HepG2 (cell line): ENCODE results near the gene STMN1. TPM values are rescaled to one million over a fixed set of nuclear protein-coding genes. Genes with fewer than 3 reads are reported as not detected.

Experiments
- CBFB ChIP-seq: sonication (generic); formaldehyde crosslinking; IDR thresholded peaks from 2 replicates; pipeline ENCODE4 v1.4.0; 2020; ENCODE audit warnings: missing genetic modification reagents
- JUN ChIP-seq: sonication (generic); formaldehyde crosslinking; IDR thresholded peaks from 2 replicates; pipeline ENCODE4 v1.4.0; 2020; ENCODE audit warnings: mild to moderate bottlenecking, missing genetic modification reagents
- NFYC ChIP-seq: IDR thresholded peaks from 2 replicates; pipeline ENCODE4 v1.6.1; 2016; ENCODE audit warnings: missing genetic modification reagents, missing compliant biosample characterization
- TCF12 ChIP-seq, 2 experiments: fragments of 450-650 bp in 1 of 2; sonication (generic) in 1 of 2; formaldehyde crosslinking in 1 of 2; IDR thresholded peaks; 2 replicates each; pipeline versions ENCODE4 v1.6.1 to v1.8.0; 2017 to 2022; ENCODE audit warnings: antibody characterized with exemption in 1 of 2, mild to moderate bottlenecking in 1 of 2, missing genetic modification reagents in 1 of 2, moderate library complexity in 1 of 2
- ZNF407 ChIP-seq: sonication (generic); formaldehyde crosslinking; IDR thresholded peaks from one replicate; pipeline ENCODE4 v1.5.1; 2020; ENCODE audit warnings: mild to moderate bottlenecking, missing genetic modification reagents; ENCODE audit errors: not compliant biosample characterization
- ZNF589 ChIP-seq: sonication (generic); formaldehyde crosslinking; conservative IDR thresholded peaks from 2 replicates; pipeline ENCODE4 v1.8.0; 2022; ENCODE audit warnings: mild to moderate bottlenecking, moderate library complexity, missing genetic modification reagents
- ZSCAN31 ChIP-seq: sonication (generic); formaldehyde crosslinking; IDR thresholded peaks from 2 replicates; pipeline ENCODE4 v1.5.0; 2020; ENCODE audit warnings: low read depth, mild to moderate bottlenecking, missing genetic modification reagents
- polyA plus RNA-seq, 8 experiments: library from polyadenylated mRNA; depleted of rRNA in 3 of 8; stranded (reverse) in 7 of 8; unstranded in 1 of 8; fragments of >200 nt; fragmentation: Illumina TruSeq in 4 of 8; extraction: Trizol in 4 of 8; gene quantifications; 2 replicates each; pipeline versions ENCODE4 v1.2.1 to v1.2.3, GENCODE V29; 2011 to 2016; ENCODE audit warnings: low read depth in 4 of 8, missing spikeins in 1 of 8, mixed read lengths in 1 of 8; ENCODE audit not compliant: insufficient read depth in 1 of 8
- total RNA-seq, 5 experiments: library from RNA; depleted of rRNA; stranded (reverse); fragments of >200 nt; fragmentation: Illumina TruSeq; extraction: Trizol; gene quantifications; 2 replicates each; pipeline ENCODE4 v1.2.3, GENCODE V29; 2016; ENCODE audit warnings: low read depth in 1 of 5
- TF ChIP-seq, protein P1 (sequence below): sonication (generic); formaldehyde crosslinking; IDR thresholded peaks from 2 replicates; pipeline ENCODE4 v1.8.1; 2023; ENCODE audit warnings: mild to moderate bottlenecking, moderate library complexity, missing genetic modification reagents
- TF ChIP-seq, protein P2 (sequence below): sonication (generic); formaldehyde crosslinking; IDR thresholded peaks from 2 replicates; pipeline ENCODE4 v1.8.1; 2022; ENCODE audit warnings: low read depth, mild to moderate bottlenecking, missing genetic modification reagents
- TF ChIP-seq, protein P3 (sequence below): sonication (generic); formaldehyde crosslinking; IDR thresholded peaks from 2 replicates; pipeline ENCODE4 v1.4.0; 2020; ENCODE audit warnings: missing genetic modification reagents

The STMN1 gene
- total and polyA plus RNA-seq, 2 of the 13 experiments (the other 11 are each of a cell fraction or from before 2014, with no cell fraction given) = 45.9 to 409 TPM

DNA sequence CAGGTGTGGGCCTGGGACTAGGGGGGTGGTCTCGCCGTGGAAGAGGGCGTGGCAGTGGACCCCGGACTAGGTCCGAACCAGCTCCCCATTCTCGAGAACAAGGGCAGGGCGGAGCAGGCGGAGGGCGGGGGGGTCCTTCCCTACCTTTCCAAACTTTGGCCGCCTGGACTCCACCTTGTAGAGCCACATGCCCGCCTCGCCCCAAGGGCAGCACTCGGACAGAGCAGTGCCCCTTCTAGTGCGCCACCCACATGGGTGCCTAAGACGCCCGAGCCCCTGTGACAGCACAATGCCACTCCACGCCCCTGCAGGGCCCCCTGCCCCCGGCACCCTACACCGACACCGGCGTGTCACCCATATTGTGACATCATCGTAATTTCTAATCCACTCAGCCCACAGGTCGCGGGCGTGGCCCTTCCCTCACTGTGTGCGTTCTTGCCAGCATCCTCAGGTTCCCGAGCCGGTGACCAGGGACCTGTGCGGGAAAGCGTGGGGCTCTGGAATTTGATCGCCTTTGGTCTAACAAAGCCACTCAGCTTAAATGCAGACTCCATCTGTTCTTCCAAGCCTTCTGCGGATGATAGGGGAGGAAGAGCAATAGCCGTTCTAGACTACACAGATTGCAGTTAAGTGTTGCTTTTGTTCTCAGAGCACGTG lies 553 bp upstream of the STMN1 start (continued):
- TF ChIP-seq, protein P1, sequence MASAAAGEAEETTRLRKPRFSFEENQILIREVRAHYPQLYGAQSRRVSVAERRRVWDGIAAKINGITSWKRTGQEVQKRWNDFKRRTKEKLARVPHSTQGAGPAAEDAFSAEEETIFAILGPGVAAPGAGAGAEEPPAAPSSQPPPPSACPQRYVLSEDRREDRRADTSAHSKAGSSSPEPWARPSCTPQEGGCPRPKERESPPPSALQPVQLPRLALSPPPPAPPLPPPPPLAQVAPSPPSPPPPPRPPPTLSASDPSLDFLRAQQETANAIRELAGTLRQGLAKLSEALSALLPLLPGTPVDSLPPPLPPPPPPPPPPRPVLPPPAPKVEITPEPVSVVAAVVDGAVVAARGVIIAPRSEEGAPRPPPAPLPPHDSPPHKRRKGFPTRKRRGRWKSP (CRISPR knock-in tag) = no peak; the same call in 1 of the 2 replicates
- no peak for TF ChIP-seq TCF12 (IDR thresholded peaks at IDR 0.05)
- TF ChIP-seq TCF12 (CRISPR knock-in tag; IDR thresholded peaks at IDR 0.05) = no peak
- TF ChIP-seq, protein P2, sequence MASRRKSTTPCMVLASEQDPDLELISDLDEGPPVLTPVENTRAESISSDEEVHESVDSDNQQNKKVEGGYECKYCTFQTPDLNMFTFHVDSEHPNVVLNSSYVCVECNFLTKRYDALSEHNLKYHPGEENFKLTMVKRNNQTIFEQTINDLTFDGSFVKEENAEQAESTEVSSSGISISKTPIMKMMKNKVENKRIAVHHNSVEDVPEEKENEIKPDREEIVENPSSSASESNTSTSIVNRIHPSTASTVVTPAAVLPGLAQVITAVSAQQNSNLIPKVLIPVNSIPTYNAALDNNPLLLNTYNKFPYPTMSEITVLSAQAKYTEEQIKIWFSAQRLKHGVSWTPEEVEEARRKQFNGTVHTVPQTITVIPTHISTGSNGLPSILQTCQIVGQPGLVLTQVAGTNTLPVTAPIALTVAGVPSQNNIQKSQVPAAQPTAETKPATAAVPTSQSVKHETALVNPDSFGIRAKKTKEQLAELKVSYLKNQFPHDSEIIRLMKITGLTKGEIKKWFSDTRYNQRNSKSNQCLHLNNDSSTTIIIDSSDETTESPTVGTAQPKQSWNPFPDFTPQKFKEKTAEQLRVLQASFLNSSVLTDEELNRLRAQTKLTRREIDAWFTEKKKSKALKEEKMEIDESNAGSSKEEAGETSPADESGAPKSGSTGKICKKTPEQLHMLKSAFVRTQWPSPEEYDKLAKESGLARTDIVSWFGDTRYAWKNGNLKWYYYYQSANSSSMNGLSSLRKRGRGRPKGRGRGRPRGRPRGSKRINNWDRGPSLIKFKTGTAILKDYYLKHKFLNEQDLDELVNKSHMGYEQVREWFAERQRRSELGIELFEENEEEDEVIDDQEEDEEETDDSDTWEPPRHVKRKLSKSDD (CRISPR knock-in tag) = no peak
- 0 out of 2 replicates have a peak, but pooled peaks have one; percentile 21 for TF ChIP-seq CBFB (CRISPR knock-in tag)
- TF ChIP-seq, protein P3, sequence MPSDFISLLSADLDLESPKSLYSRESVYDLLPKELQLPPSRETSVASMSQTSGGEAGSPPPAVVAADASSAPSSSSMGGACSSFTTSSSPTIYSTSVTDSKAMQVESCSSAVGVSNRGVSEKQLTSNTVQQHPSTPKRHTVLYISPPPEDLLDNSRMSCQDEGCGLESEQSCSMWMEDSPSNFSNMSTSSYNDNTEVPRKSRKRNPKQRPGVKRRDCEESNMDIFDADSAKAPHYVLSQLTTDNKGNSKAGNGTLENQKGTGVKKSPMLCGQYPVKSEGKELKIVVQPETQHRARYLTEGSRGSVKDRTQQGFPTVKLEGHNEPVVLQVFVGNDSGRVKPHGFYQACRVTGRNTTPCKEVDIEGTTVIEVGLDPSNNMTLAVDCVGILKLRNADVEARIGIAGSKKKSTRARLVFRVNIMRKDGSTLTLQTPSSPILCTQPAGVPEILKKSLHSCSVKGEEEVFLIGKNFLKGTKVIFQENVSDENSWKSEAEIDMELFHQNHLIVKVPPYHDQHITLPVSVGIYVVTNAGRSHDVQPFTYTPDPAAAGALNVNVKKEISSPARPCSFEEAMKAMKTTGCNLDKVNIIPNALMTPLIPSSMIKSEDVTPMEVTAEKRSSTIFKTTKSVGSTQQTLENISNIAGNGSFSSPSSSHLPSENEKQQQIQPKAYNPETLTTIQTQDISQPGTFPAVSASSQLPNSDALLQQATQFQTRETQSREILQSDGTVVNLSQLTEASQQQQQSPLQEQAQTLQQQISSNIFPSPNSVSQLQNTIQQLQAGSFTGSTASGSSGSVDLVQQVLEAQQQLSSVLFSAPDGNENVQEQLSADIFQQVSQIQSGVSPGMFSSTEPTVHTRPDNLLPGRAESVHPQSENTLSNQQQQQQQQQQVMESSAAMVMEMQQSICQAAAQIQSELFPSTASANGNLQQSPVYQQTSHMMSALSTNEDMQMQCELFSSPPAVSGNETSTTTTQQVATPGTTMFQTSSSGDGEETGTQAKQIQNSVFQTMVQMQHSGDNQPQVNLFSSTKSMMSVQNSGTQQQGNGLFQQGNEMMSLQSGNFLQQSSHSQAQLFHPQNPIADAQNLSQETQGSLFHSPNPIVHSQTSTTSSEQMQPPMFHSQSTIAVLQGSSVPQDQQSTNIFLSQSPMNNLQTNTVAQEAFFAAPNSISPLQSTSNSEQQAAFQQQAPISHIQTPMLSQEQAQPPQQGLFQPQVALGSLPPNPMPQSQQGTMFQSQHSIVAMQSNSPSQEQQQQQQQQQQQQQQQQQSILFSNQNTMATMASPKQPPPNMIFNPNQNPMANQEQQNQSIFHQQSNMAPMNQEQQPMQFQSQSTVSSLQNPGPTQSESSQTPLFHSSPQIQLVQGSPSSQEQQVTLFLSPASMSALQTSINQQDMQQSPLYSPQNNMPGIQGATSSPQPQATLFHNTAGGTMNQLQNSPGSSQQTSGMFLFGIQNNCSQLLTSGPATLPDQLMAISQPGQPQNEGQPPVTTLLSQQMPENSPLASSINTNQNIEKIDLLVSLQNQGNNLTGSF = no peak
- 0 out of 2 replicates have a peak, but pooled peaks have one; percentile 11 for TF ChIP-seq ZNF589 (CRISPR knock-in tag)
- TF ChIP-seq JUN (CRISPR knock-in tag) = 0 out of 2 replicates have a peak, but pooled peaks have one; percentile 52
- no peak for TF ChIP-seq NFYC (CRISPR knock-in tag)
- no peak for TF ChIP-seq ZNF407 (CRISPR knock-in tag)
- 0 out of 2 replicates have a peak, but pooled peaks have one; percentile 54 for TF ChIP-seq ZSCAN31 (CRISPR knock-in tag)
